DND-41 (cell line): ENCODE measurements around the gene ATAD5.

Experiments used
- ATAC-seq: fragments of 200-7000 bp; cut with Tn5 transposase; 3 replicates; pipeline ENCODE4 v1.9.1; 2021; ENCODE audit warnings: low read depth; ENCODE audit not compliant: insufficient read depth
- DNase-seq: peaks from one replicate; pipeline ENCODE4 v3.0.0-alpha.2; 2020
- H2AFZ ChIP-seq: 2 replicates; pipeline ENCODE4 v1.6.0; 2012; ENCODE audit warnings: low read depth, low read length
- H3K27ac ChIP-seq: 2 replicates; pipeline ENCODE4 v1.5.1; 2012; ENCODE audit warnings: low read length, inconsistent platforms
- H3K27me3 ChIP-seq: fragments of 200-600 bp; sonication (generic); 2 replicates; pipeline ENCODE4 v1.6.0; 2012; ENCODE audit warnings: low read length, mild to moderate bottlenecking, inconsistent platforms; ENCODE audit not compliant: insufficient read depth, poor library complexity
- H3K36me3 ChIP-seq: 2 replicates; pipeline ENCODE4 v1.5.1; 2012; ENCODE audit warnings: low read length, inconsistent platforms; ENCODE audit not compliant: insufficient read depth
- H3K4me1 ChIP-seq: 2 replicates; pipeline ENCODE4 v1.5.1; 2012; ENCODE audit warnings: mild to moderate bottlenecking, low read length; ENCODE audit not compliant: insufficient read depth
- H3K4me2 ChIP-seq: 2 replicates; pipeline ENCODE4 v1.6.0; 2012; ENCODE audit warnings: mild to moderate bottlenecking, moderate library complexity, low read length, inconsistent platforms; ENCODE audit not compliant: insufficient read depth
- H3K4me3 ChIP-seq, 2 experiments: fragments of 200-600 bp in 1 of 2; shearing (Covaris generic) in 1 of 2; 2 replicates each; pipeline ENCODE4 v1.5.1; 2012 to 2016; ENCODE audit warnings: inconsistent platforms in 2 of 2, low read length in 2 of 2, mild to moderate bottlenecking in 2 of 2, low read depth in 1 of 2, moderate library complexity in 1 of 2
- H3K79me2 ChIP-seq: 2 replicates; pipeline ENCODE4 v1.6.0; 2012; ENCODE audit warnings: low read length, inconsistent platforms; ENCODE audit not compliant: insufficient read depth
- H3K9ac ChIP-seq: 2 replicates; pipeline ENCODE4 v1.6.0; 2012; ENCODE audit warnings: low read depth, mild to moderate bottlenecking, inconsistent platforms, low read length, moderate library complexity
- H3K9me3 ChIP-seq: 2 replicates; pipeline ENCODE4 v1.5.1; 2012; ENCODE audit warnings: low read length, moderate library complexity, mild to moderate bottlenecking, inconsistent platforms; ENCODE audit not compliant: insufficient read depth, severe bottlenecking
- H4K20me1 ChIP-seq: 2 replicates; pipeline ENCODE4 v1.6.0; 2012; ENCODE audit warnings: low read length; ENCODE audit not compliant: insufficient read depth
- CTCF ChIP-seq: IDR thresholded peaks from 2 replicates; pipeline ENCODE4 v1.5.1; 2012; ENCODE audit warnings: borderline replicate concordance, low read length, moderate library complexity, mild to moderate bottlenecking; ENCODE audit not compliant: poor library complexity, severe bottlenecking; ENCODE audit errors: extremely low read depth
- EZH2 ChIP-seq: IDR thresholded peaks from 3 replicates; pipeline ENCODE4 v1.6.1; 2012; ENCODE audit warnings: borderline replicate concordance, low read depth, mild to moderate bottlenecking, moderate library complexity, low read length, inconsistent platforms; ENCODE audit not compliant: severe bottlenecking

Gene ATAD5

GRCh38 chr17:30869005-30869404, 37.2 kb downstream of the ATAD5 start:
- DNase-seq (no peak), ATAC-seq (no peak)
- Histone ChIP-seq H3K9ac (no peak overlapping the region), H4K20me1 (no peaks in the 10 kb centered on the region), H3K9me3 (no peaks in the 10 kb centered on the region), H3K27ac (no peak overlapping the region), H3K36me3 (peaks cover 84% of the 10 kb centered on the region), H3K4me3 (no peak overlapping the region), H2AFZ (no peak overlapping the region), H3K79me2 (0 out of 2 replicates have a peak, but pooled peaks cover 3% of the 10 kb centered on the region), H3K4me2 (no peak overlapping the region), H3K4me1 (no peaks in the 10 kb centered on the region), H3K27me3 (no peaks in the 10 kb centered on the region)
- TF ChIP-seq EZH2 (no peak), CTCF (no peak)

- no peak overlapping the region for H3K4me2 ChIP-seq
- H3K36me3 ChIP-seq: peaks cover 63% of the 10 kb centered on the region
- H3K4me3 ChIP-seq: no peak overlapping the region
- no peaks in the 10 kb centered on the region; the same call in 1 of the 2 replicates for H3K79me2 ChIP-seq
- no peak overlapping the region for H3K9ac ChIP-seq
- H2AFZ ChIP-seq: no peak overlapping the region
- H3K27ac ChIP-seq: no peak overlapping the region
- DNase-seq: no peak
- H3K27me3 ChIP-seq: no peaks in the 10 kb centered on the region
- no peaks in the 10 kb centered on the region for H3K4me1 ChIP-seq
- ATAC-seq: no peak
- no peaks in the 10 kb centered on the region for H3K9me3 ChIP-seq
- no peaks in the 10 kb centered on the region for H4K20me1 ChIP-seq
- TF ChIP-seq EZH2: no peak
- no peak for TF ChIP-seq CTCF
Measured at GRCh38 chr17:30886187-30886586, 54.4 kb downstream of the ATAD5 start.

- no peak overlapping the region for H3K27ac ChIP-seq
- TF ChIP-seq CTCF: no peak
- no peak for TF ChIP-seq EZH2
- peaks cover 86% of the 10 kb centered on the region for H3K36me3 ChIP-seq
Measured at GRCh38 chr17:30894236-30894635, 62.5 kb downstream of the ATAD5 start.

GRCh38 chr17:30897311-30897710, 65.5 kb downstream of the ATAD5 start:
- no peaks in the 10 kb centered on the region for H4K20me1 ChIP-seq
- DNase-seq (no peak), ATAC-seq (no peak)
- H2AFZ ChIP-seq: no peak overlapping the region
- H3K79me2 ChIP-seq: peaks cover 6% of the 10 kb centered on the region
- H3K27ac ChIP-seq: no peak overlapping the region
- 0 out of 2 replicates have a peak, but pooled peaks cover 4% of the 10 kb centered on the region for H3K4me1 ChIP-seq
- TF ChIP-seq EZH2 (no peak), CTCF (no peak)
- no peaks in the 10 kb centered on the region for H3K9me3 ChIP-seq
- H3K36me3 ChIP-seq: peaks cover 78% of the 10 kb centered on the region
- H3K4me3 ChIP-seq: no peak overlapping the region
- no peaks in the 10 kb centered on the region for H3K27me3 ChIP-seq
- H3K4me2 ChIP-seq: no peak overlapping the region
- no peak overlapping the region for H3K9ac ChIP-seq

More at GRCh38 chr17:30894236-30894635, 62.5 kb downstream of the ATAD5 start:
- H3K4me2 ChIP-seq: no peak overlapping the region
- ATAC-seq: no peak
- no peak overlapping the region for H3K4me3 ChIP-seq
- H3K9ac ChIP-seq: no peak overlapping the region
- peaks cover 2% of the 10 kb centered on the region; the same call in 1 of the 2 replicates for H3K79me2 ChIP-seq
- DNase-seq: no peak
- H2AFZ ChIP-seq: no peak overlapping the region
- H4K20me1 ChIP-seq: no peaks in the 10 kb centered on the region
- no peaks in the 10 kb centered on the region for H3K27me3 ChIP-seq
- H3K4me1 ChIP-seq: no peaks in the 10 kb centered on the region
- H3K9me3 ChIP-seq: no peaks in the 10 kb centered on the region
